ENCODE results near the gene RELCH.

Gene RELCH

GRCh38 chr18:62342884-62343283, 155.8 kb downstream of the RELCH start:
- no peak for DNase-seq

GRCh38 chr18:62343316-62343715, 156.3 kb downstream of the RELCH start:
- no peak for DNase-seq

- DNase-seq: no peak
These were observed 158.9 kb downstream of the RELCH start for GRCh38 chr18:62345909-62346308.

- DNase-seq: no peak
These were observed 159.5 kb downstream of the RELCH start for GRCh38 chr18:62346333-62347088.

- no peak for DNase-seq
These were observed 160.0 kb downstream of the RELCH start for GRCh38 chr18:62347089-62347506.

- DNase-seq: no peak
These were observed 161.4 kb downstream of the RELCH start for GRCh38 chr18:62348474-62348873.

- DNase-seq: no peak
These were observed 166.1 kb downstream of the RELCH start for GRCh38 chr18:62353170-62353569.

GRCh38 chr18:62354151-62354550, 167.1 kb downstream of the RELCH start:
- DNase-seq: no peak

- no peak for DNase-seq
These were observed 170.1 kb downstream of the RELCH start for GRCh38 chr18:62357079-62357719.

All from NCI-H187 (cell line).